ENCODE data around the gene C5orf34. TPM values are rescaled to one million over a fixed set of nuclear protein-coding genes. Genes with fewer than 3 reads are reported as not detected.

The C5orf34 gene
- total RNA-seq, 1 experiment from 2014 or later: 16.3 TPM

DNA sequence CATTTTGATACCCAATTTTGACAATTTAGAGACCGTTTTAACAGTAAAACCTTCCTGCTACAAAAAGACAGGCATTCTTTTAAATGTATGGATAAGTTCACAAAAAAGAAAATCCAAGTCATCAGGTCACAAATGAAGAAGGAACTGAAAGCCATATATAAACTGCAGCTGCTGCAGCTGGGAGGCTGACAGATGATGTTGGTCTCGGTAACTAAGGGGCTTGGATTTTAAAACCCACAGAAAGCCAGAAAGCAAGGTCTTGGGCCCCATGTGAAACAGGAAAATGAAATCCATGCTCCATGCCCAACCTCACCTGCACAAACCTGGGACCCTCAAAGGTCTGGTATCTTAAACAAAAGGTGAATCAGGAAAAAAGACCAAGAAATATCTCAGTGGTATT lies 15.7 kb upstream of the C5orf34 start:
- H3K4me3 ChIP-seq (ENCODE audit: low read length): no peak overlapping the region
- H3K4me2 ChIP-seq (ENCODE audit: low read length): no peak overlapping the region
- H2AFZ ChIP-seq (ENCODE audit: low read length): no peak overlapping the region
- no peaks in the 10 kb centered on the region for H4K20me1 ChIP-seq (ENCODE audit: low read length)
- no peak for DNase-seq
- no peak for ATAC-seq
- peaks cover 80% of the 10 kb centered on the region for H3K36me3 ChIP-seq (ENCODE audit: low read depth, low read length)
- H3K27me3 ChIP-seq (ENCODE audit: low read length): no peaks in the 10 kb centered on the region
- no peaks in the 10 kb centered on the region for H3K79me2 ChIP-seq (ENCODE audit: low read length)
- H3K4me1 ChIP-seq (ENCODE audit: insufficient read depth, low read length): no peaks in the 10 kb centered on the region
- TF ChIP-seq EZH2 (IDR thresholded peaks at IDR 0.05; ENCODE audit: low read length, unreplicated experiment) (no peak), EZH2phosphoT487 (IDR thresholded peaks at IDR 0.05; ENCODE audit: borderline replicate concordance, low read length) (no peak)
- TF ChIP-seq, protein P1, sequence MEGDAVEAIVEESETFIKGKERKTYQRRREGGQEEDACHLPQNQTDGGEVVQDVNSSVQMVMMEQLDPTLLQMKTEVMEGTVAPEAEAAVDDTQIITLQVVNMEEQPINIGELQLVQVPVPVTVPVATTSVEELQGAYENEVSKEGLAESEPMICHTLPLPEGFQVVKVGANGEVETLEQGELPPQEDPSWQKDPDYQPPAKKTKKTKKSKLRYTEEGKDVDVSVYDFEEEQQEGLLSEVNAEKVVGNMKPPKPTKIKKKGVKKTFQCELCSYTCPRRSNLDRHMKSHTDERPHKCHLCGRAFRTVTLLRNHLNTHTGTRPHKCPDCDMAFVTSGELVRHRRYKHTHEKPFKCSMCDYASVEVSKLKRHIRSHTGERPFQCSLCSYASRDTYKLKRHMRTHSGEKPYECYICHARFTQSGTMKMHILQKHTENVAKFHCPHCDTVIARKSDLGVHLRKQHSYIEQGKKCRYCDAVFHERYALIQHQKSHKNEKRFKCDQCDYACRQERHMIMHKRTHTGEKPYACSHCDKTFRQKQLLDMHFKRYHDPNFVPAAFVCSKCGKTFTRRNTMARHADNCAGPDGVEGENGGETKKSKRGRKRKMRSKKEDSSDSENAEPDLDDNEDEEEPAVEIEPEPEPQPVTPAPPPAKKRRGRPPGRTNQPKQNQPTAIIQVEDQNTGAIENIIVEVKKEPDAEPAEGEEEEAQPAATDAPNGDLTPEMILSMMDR (conservative IDR thresholded peaks at IDR 0.05; ENCODE audit: low read depth, low read length): no peak
- no peaks in the 10 kb centered on the region for H3K9me2 ChIP-seq (replicated peaks; ENCODE audit: low read length)
- POLR2A ChIA-PET (ENCODE audit: unreplicated experiment): no interaction called here
- no TSS peak for BruUV-seq (replicated peaks)
- CTCF ChIA-PET: no interaction called here
- intact Hi-C loops (cut with micrococcal nuclease): no loop called here
- H3F3A ChIP-seq (ENCODE audit: low read length, unreplicated experiment): no peaks in the 10 kb centered on the region
- H3K9ac ChIP-seq (ENCODE audit: low read length): no peak overlapping the region
- H3K9me3 ChIP-seq (ENCODE audit: low read length): no peaks in the 10 kb centered on the region
- no peak overlapping the region for H3K27ac ChIP-seq (ENCODE audit: low read length)

DNA sequence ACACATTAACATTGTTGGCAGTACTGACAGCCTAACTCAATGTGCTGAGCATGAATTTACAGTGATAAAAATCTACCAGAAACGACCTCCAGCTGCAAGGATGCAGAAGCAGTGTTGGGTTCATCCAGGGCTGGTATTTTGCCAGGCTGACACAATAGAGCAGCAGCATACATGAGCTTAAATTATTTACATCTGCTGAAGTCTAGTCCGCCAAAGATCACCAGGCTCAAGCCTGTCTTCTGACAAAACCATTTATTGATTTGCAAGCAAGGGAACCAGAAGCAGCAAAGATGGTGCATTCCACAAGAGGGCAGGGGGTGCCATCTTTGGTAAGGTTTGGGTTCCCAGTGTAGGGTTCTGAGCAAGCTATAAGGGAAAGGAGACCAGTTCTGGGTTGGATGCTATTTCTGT lies 8.7 kb upstream of the C5orf34 start:
- CTCF ChIA-PET: no interaction called here
- POLR2A ChIA-PET (ENCODE audit: unreplicated experiment): no interaction called here

DNA sequence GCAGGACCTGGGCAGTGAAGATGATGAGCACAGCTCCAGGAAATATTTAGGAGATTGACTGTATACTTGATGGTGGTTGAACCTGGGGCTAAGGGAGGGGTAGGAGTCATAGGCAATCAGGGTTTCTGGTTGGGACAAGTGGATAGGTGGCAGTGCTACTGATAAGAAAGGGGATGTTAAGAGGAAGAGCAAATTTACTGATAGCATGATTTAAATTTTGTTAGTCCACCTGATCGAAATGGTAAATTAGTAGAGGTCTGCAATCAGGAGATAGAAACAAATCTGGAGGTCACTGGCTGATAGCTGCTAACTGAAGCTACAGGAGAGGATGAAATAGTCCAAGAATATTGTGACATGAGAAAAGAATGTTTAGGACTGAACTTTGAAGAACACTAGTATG lies 5.7 kb upstream of the C5orf34 start:
- Histone ChIP-seq H3K9me3 (ENCODE audit: low read length) (no peaks in the 10 kb centered on the region), H3K36me3 (ENCODE audit: low read depth, low read length) (peaks cover 5% of the 10 kb centered on the region), H3K4me2 (ENCODE audit: low read length) (no peak overlapping the region), H4K20me1 (ENCODE audit: low read length) (no peaks in the 10 kb centered on the region), H3K4me3 (ENCODE audit: low read length) (no peak overlapping the region), H3K27ac (ENCODE audit: low read length) (no peak overlapping the region), H2AFZ (ENCODE audit: low read length) (no peak overlapping the region), H3F3A (ENCODE audit: low read length, unreplicated experiment) (no peaks in the 10 kb centered on the region), H3K4me1 (ENCODE audit: insufficient read depth, low read length) (peaks cover 4% of the 10 kb centered on the region), H3K9me2 (replicated peaks; ENCODE audit: low read length) (no peaks in the 10 kb centered on the region), H3K79me2 (ENCODE audit: low read length) (no peaks in the 10 kb centered on the region), H3K27me3 (ENCODE audit: low read length) (no peaks in the 10 kb centered on the region), H3K9ac (ENCODE audit: low read length) (no peak overlapping the region)
- intact Hi-C loops (cut with micrococcal nuclease): no loop called here
- TF ChIP-seq EZH2 (IDR thresholded peaks at IDR 0.05; ENCODE audit: low read length, unreplicated experiment): no peak
- no peak for TF ChIP-seq EZH2phosphoT487 (IDR thresholded peaks at IDR 0.05; ENCODE audit: borderline replicate concordance, low read length)
- TF ChIP-seq, protein P1 (conservative IDR thresholded peaks at IDR 0.05; ENCODE audit: low read depth, low read length): no peak
- DNase-seq (no peak), ATAC-seq (no peak)
- POLR2A ChIA-PET (ENCODE audit: unreplicated experiment): no interaction called here
- CTCF ChIA-PET: no interaction called here
- no TSS peak for BruUV-seq (replicated peaks)

More for the DNA sequence above, 8.7 kb upstream of the C5orf34 start:
- ATAC-seq: no peak
- no TSS peak for BruUV-seq (replicated peaks)
- H3K36me3 ChIP-seq (ENCODE audit: low read depth, low read length): peaks cover 24% of the 10 kb centered on the region
- H3K27ac ChIP-seq (ENCODE audit: low read length): no peak overlapping the region
- no peaks in the 10 kb centered on the region for H3K9me2 ChIP-seq (replicated peaks; ENCODE audit: low read length)
- TF ChIP-seq EZH2phosphoT487 (IDR thresholded peaks at IDR 0.05; ENCODE audit: borderline replicate concordance, low read length): no peak
- TF ChIP-seq, protein P1 (conservative IDR thresholded peaks at IDR 0.05; ENCODE audit: low read depth, low read length): no peak
- TF ChIP-seq EZH2 (IDR thresholded peaks at IDR 0.05; ENCODE audit: low read length, unreplicated experiment): no peak
- H3K4me2 ChIP-seq (ENCODE audit: low read length): no peak overlapping the region
- H3K9me3 ChIP-seq (ENCODE audit: low read length): no peaks in the 10 kb centered on the region
- H3K9ac ChIP-seq (ENCODE audit: low read length): no peak overlapping the region
- no peaks in the 10 kb centered on the region for H3K27me3 ChIP-seq (ENCODE audit: low read length)
- intact Hi-C loops (cut with micrococcal nuclease): no loop called here
- no peaks in the 10 kb centered on the region for H4K20me1 ChIP-seq (ENCODE audit: low read length)
- no peaks in the 10 kb centered on the region for H3K4me1 ChIP-seq (ENCODE audit: insufficient read depth, low read length)
- no peak overlapping the region for H2AFZ ChIP-seq (ENCODE audit: low read length)
- H3K4me3 ChIP-seq (ENCODE audit: low read length): no peak overlapping the region
- H3K79me2 ChIP-seq (ENCODE audit: low read length): no peaks in the 10 kb centered on the region
- no peaks in the 10 kb centered on the region for H3F3A ChIP-seq (ENCODE audit: low read length, unreplicated experiment)
- DNase-seq: no peak

Data from PC-3 (cell line).